IMR-90 (cell line): Measurements from ENCODE around the gene SLC2A11. TPM values are rescaled to one million over a fixed set of nuclear protein-coding genes. Genes with fewer than 3 reads are reported as not detected.

Experiments
- ATAC-seq: fragments of 200-7000 bp; cut with Tn5 transposase; 2 replicates; pipeline ENCODE4 v1.9.1; 2020; ENCODE audit warnings: low read depth, mild to moderate bottlenecking, moderate library complexity
- BruUV-seq: library from RNA; stranded (reverse); fragments of 400-500 nt; replicated peaks from 2 replicates; lab custom pipeline; 2021; lab: Mats Ljungman, UMichigan
- CTCF ChIA-PET: fragments of 300-600 bp; formaldehyde crosslinking; extraction: SDS; loops from one replicate; lab custom pipeline; 2021; ENCODE audit warnings: antibody characterized with exemption; lab: Yijun Ruan, JAX
- POLR2A ChIA-PET: fragments of 300-600 bp; sonication (Branson Sonifier 250); formaldehyde crosslinking; loops from one replicate; lab custom pipeline; 2022; ENCODE audit warnings: antibody characterized with exemption; ENCODE audit not compliant: unreplicated experiment; lab: Charles Lee
- DNase-seq: peaks from one replicate; pipeline ENCODE4 v3.0.0; 2013
- H2AFZ ChIP-seq: replicated peaks from 2 replicates; pipeline ENCODE3; 2013; ENCODE audit warnings: low read length, mild to moderate bottlenecking; ENCODE audit not compliant: poor library complexity
- H2AK5ac ChIP-seq: 2 replicates; pipeline ENCODE4 v1.6.1; 2013; ENCODE audit warnings: low read depth, low read length, inconsistent platforms
- H2AK9ac ChIP-seq: replicated peaks from 2 replicates; pipeline ENCODE3; 2013; ENCODE audit warnings: mild to moderate bottlenecking, low read depth, low read length, moderate library complexity; ENCODE audit not compliant: poor library complexity
- H2BK120ac ChIP-seq: 2 replicates; pipeline ENCODE4 v1.6.1; 2013; ENCODE audit warnings: low read depth, low read length, inconsistent platforms
- H2BK15ac ChIP-seq: 3 replicates; pipeline ENCODE4 v1.6.1; 2013; ENCODE audit warnings: low read depth, low read length, inconsistent platforms
- H2BK20ac ChIP-seq: 2 replicates; pipeline ENCODE4 v1.6.1; 2013; ENCODE audit warnings: low read depth, mild to moderate bottlenecking, inconsistent platforms, low read length, moderate library complexity
- H2BK5ac ChIP-seq: 2 replicates; pipeline ENCODE4 v1.6.1; 2013; ENCODE audit warnings: mild to moderate bottlenecking, low read depth, low read length, inconsistent platforms; ENCODE audit not compliant: poor library complexity, severe bottlenecking
- H3K14ac ChIP-seq: replicated peaks from 2 replicates; pipeline ENCODE4 v1.6.1; 2013; ENCODE audit warnings: low read depth, low read length, inconsistent platforms
- H3K18ac ChIP-seq: 2 replicates; pipeline ENCODE4 v1.6.1; 2013; ENCODE audit warnings: low read depth, low read length, control low read depth
- H3K23ac ChIP-seq: 2 replicates; pipeline ENCODE4 v1.6.1; 2013; ENCODE audit warnings: low read depth, low read length, inconsistent platforms
- H3K27ac ChIP-seq: 2 replicates; pipeline ENCODE4 v1.5.1; 2013; ENCODE audit warnings: mild to moderate bottlenecking, control low read depth, low read length; ENCODE audit not compliant: insufficient read depth
- H3K27me3 ChIP-seq: 2 replicates; pipeline ENCODE4 v1.6.1; 2013; ENCODE audit warnings: low read length; ENCODE audit not compliant: control insufficient read depth, insufficient read depth
- H3K36me3 ChIP-seq: 2 replicates; pipeline ENCODE4 v1.6.1; 2013; ENCODE audit warnings: low read length, mixed read lengths; ENCODE audit not compliant: control insufficient read depth, insufficient read depth
- H3K4ac ChIP-seq: 2 replicates; pipeline ENCODE4 v1.6.1; 2013; ENCODE audit warnings: low read depth, low read length, inconsistent platforms
- H3K4me1 ChIP-seq: 2 replicates; pipeline ENCODE4 v1.6.1; 2013; ENCODE audit warnings: low read length, mixed read lengths; ENCODE audit not compliant: control insufficient read depth, insufficient read depth
- H3K4me2 ChIP-seq: 2 replicates; pipeline ENCODE4 v1.6.1; 2013; ENCODE audit warnings: low read depth, mild to moderate bottlenecking, control low read depth, low read length, moderate library complexity
- H3K4me3 ChIP-seq: 2 replicates; pipeline ENCODE4 v1.5.1; 2013; ENCODE audit warnings: low read depth, mild to moderate bottlenecking, control low read depth, low read length, moderate library complexity; ENCODE audit not compliant: insufficient read depth
- H3K56ac ChIP-seq: 2 replicates; pipeline ENCODE4 v1.6.1; 2013; ENCODE audit warnings: low read length, inconsistent platforms; ENCODE audit not compliant: insufficient read depth; ENCODE audit errors: extremely low read depth
- H3K79me1 ChIP-seq, 2 experiments: 2 replicates each; pipeline ENCODE4 v1.6.1; 2013; ENCODE audit warnings: low read length in 2 of 2, inconsistent platforms in 1 of 2, low read depth in 1 of 2
- H3K9ac ChIP-seq: 2 replicates; pipeline ENCODE4 v1.6.1; 2013; ENCODE audit warnings: low read depth, low read length, control low read depth
- H3K9me1 ChIP-seq: 2 replicates; pipeline ENCODE4 v1.6.1; 2013; ENCODE audit warnings: low read length, inconsistent platforms; ENCODE audit not compliant: insufficient read depth
- H3K9me3 ChIP-seq: 2 replicates; pipeline ENCODE4 v1.6.1; 2013; ENCODE audit warnings: low read length; ENCODE audit not compliant: control insufficient read depth, insufficient read depth
- H4K20me1 ChIP-seq: 2 replicates; pipeline ENCODE4 v1.6.1; 2013; ENCODE audit warnings: low read length, inconsistent platforms; ENCODE audit not compliant: insufficient read depth
- H4K5ac ChIP-seq: 2 replicates; pipeline ENCODE4 v1.6.1; 2013; ENCODE audit warnings: mild to moderate bottlenecking, low read depth, low read length, control low read depth
- H4K8ac ChIP-seq, 2 experiments: 2 replicates each; pipeline ENCODE4 v1.6.1; 2013; ENCODE audit warnings: low read depth in 2 of 2, low read length in 2 of 2, control low read depth in 1 of 2, inconsistent platforms in 1 of 2
- H4K91ac ChIP-seq: 2 replicates; pipeline ENCODE4 v1.6.1; 2013; ENCODE audit warnings: low read depth, low read length, inconsistent platforms; ENCODE audit not compliant: insufficient read depth
- CHD1 ChIP-seq: IDR thresholded peaks from 2 replicates; pipeline ENCODE4 v1.6.1; 2012; ENCODE audit warnings: low read depth, low read length, improper control_type of control experiment
- WGBS, 2 experiments: methylation state at CpG; one replicate each; pipeline versions ENCODE4 v1.1.5 to v1.1.7; 2013; ENCODE audit warnings: missing lambda C conversion rate in 2 of 2; ENCODE audit not compliant: insufficient read length in 1 of 2; ENCODE audit errors: extremely low coverage in 2 of 2; 5-methylcytosine and 5-hydroxymethylcytosine counted together
- dilution Hi-C: fragments of 300-500 bp; cut with HindIII; formaldehyde crosslinking; loops from one replicate; pipeline ENCODE4 v1.14.3; 2018; ENCODE audit warnings: low sequenced_read_pairs; ENCODE audit not compliant: unreplicated experiment
- in situ Hi-C: fragments of 300-500 bp; cut with MboI; formaldehyde crosslinking; loops from 3 replicates; pipeline ENCODE4 v1.14.3; 2019; ENCODE audit warnings: low sequenced_read_pairs, inconsistent platforms, mixed read lengths
- intact Hi-C: fragments of 100-400 bp; cut with micrococcal nuclease; formaldehyde crosslinking; loops from 2 replicates; pipeline ENCODE4 v1.10.0; 2022
- polyA plus RNA-seq, 3 experiments: library from polyadenylated mRNA; depleted of rRNA; stranded (reverse); fragments of >200 nt; gene quantifications; 2 replicates each; pipeline ENCODE4 v1.2.3, GENCODE V29; 2012; ENCODE audit warnings: low replicate concordance in 1 of 3
- total RNA-seq: library from RNA; depleted of rRNA; stranded (reverse); fragments of >200 nt; gene quantifications from 2 replicates; pipeline ENCODE4 v1.2.3, GENCODE V29; 2012

The SLC2A11 gene
- total and polyA plus RNA-seq, 2 of the 4 experiments (the other 2 are of a cell fraction): 3.2 to 8.7 TPM

- peaks cover 7% of the 10 kb centered on the region; the same call in 1 of the 2 replicates for H4K20me1 ChIP-seq
- H2AFZ ChIP-seq: no peak overlapping the region
- H3K4me3 ChIP-seq: no peak overlapping the region
- no peak overlapping the region for H2BK120ac ChIP-seq
- H2BK5ac ChIP-seq: no peak overlapping the region
- no peak overlapping the region for H3K23ac ChIP-seq
- H3K27ac ChIP-seq: no peak overlapping the region
- no peak overlapping the region for H2BK15ac ChIP-seq
- 93% methylated on average over 3 of the region's 7 CpGs; no CpG with 5 or more reads in 1 of the 2 experiments for WGBS, 2 experiments
- in situ Hi-C loops (loop anchor here (10.0 kb wide), 1 partner anchor 315 kb away; no protein-coding TSS in a partner anchor), intact Hi-C loops (no loop called here), dilution Hi-C loops (no loop called here)
- no peak for ATAC-seq
- H3K9me3 ChIP-seq: no peaks in the 10 kb centered on the region
- peaks cover 15% of the 10 kb centered on the region for H3K36me3 ChIP-seq
- no peak overlapping the region for H3K56ac ChIP-seq
- H2AK9ac ChIP-seq: no peak overlapping the region
- no peaks in the 10 kb centered on the region; the same call in 1 of the 2 replicates for H3K27me3 ChIP-seq
- H3K79me1 ChIP-seq: no peaks in the 10 kb centered on the region
- no peak for DNase-seq
- no peak overlapping the region for H3K14ac ChIP-seq
- no peak overlapping the region for H3K9ac ChIP-seq
- H3K9me1 ChIP-seq: no peaks in the 10 kb centered on the region
- POLR2A ChIA-PET: interaction anchor here (0.6 kb wide), 1 partner anchor 259 kb away, joined by 5 read pairs; no protein-coding TSS in a partner anchor
- no peak overlapping the region for H2AK5ac ChIP-seq
- CTCF ChIA-PET: no interaction called here
- no peak overlapping the region for H2BK20ac ChIP-seq
- H3K18ac ChIP-seq: no peak overlapping the region
- no peak overlapping the region for H4K91ac ChIP-seq
- BruUV-seq: no TSS peak
- H3K4me2 ChIP-seq: no peak overlapping the region
- H4K8ac ChIP-seq: no peak overlapping the region
- H3K4me1 ChIP-seq: peaks cover 9% of the 10 kb centered on the region
- no peak for TF ChIP-seq CHD1
- H3K4ac ChIP-seq: no peak overlapping the region
- no peak overlapping the region for H4K5ac ChIP-seq
Observed at GRCh38 chr22:23840026-23840425, 17.6 kb upstream of the SLC2A11 start.
